Measurements from ENCODE around the gene ZNF445.
"Not testable (repeated sequence)": the region's sequence is repeated elsewhere in the genome, so short reads cannot be mapped to it uniquely, and the experiment has no call there.

The ZNF445 gene

GRCh38 chr3:44474886-44475285 is 2.6 kb downstream of the ZNF445 start:
- not testable (repeated sequence) for FAIRE-seq

- FAIRE-seq = no peak
These were observed 7.0 kb downstream of the ZNF445 start for GRCh38 chr3:44470430-44470829.

DNA sequence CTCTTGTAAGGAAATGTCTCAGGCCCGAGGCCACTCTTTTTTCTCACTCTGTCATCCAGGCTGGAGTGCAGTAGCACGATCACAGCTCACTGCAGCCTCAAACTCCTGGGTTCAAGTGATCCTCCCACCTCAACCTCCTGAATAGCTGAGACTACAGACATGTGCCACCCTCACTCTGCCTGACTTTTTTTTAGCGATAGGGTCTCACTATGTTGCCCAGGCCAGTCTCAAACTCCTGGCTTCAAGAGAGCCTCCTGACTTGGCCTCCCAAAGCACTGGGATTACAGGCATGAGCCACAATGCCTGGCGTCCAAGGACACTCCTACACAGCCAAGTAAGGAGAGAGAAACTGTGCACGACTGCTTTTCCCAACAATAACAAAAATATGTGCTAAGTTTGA is 7.6 kb downstream of the ZNF445 start:
- no peak for FAIRE-seq

DNA sequence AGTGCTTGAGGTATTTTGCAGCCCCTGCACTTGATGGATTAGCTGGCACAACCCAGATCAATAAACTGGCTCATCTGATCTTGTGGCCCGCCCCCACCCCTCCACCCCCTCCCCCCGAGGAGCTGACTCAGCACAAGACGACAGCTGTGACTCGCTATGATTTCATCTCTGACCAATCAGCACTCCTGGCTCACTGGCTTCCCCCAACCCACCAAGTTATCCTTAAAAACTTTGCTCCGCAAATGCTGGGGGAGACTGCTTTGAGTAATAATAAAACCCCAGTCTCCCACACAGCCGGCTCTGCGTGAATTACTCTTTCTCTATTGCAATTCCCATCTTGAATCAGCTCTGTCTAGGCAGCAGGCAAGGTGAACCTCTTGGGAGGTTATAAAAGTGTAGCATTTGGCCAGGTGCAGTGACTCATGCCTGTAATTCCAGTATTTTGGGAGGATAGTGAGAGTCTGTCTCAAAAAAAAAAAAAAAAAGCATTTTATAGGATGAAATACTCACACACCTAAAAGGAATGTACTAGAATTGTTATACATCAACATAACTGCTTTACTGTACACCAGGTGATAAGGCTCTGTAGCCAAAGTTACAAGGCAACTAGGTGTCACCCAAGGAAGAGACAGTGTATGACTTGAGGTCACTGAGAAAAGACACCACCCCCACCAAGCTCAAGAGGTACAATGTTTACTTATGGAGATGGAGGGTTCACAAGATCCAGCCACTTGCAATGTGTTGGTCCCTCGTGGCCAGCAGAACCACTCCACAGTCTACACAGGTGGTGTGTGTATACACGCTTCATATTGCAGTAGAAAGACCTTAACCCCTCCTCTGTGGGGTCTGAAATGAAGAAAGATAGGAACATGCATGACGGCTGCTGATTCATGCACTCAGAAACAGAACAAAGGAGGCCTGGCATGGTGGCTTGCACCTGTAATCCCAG is 8.6 kb downstream of the ZNF445 start:
- no peak for FAIRE-seq

GRCh38 chr3:44468099-44468537 is 9.4 kb downstream of the ZNF445 start:
- FAIRE-seq = not testable (repeated sequence)

GRCh38 chr3:44467241-44467640 is 10.2 kb downstream of the ZNF445 start:
- no peak for FAIRE-seq

- not testable (repeated sequence) for FAIRE-seq
These were observed 12.6 kb downstream of the ZNF445 start for GRCh38 chr3:44464920-44465319.

GRCh38 chr3:44464509-44464908 is 13.0 kb downstream of the ZNF445 start:
- FAIRE-seq = no peak

GRCh38 chr3:44460050-44460449 is 17.4 kb downstream of the ZNF445 start:
- not testable (repeated sequence) for FAIRE-seq

GRCh38 chr3:44455318-44455717 is 22.2 kb downstream of the ZNF445 start:
- FAIRE-seq = no peak

- no peak for FAIRE-seq
These were observed 23.2 kb downstream of the ZNF445 start for GRCh38 chr3:44454258-44454657.

- FAIRE-seq = no peak
These were observed 26.0 kb downstream of the ZNF445 start for GRCh38 chr3:44451441-44451840.

DNA sequence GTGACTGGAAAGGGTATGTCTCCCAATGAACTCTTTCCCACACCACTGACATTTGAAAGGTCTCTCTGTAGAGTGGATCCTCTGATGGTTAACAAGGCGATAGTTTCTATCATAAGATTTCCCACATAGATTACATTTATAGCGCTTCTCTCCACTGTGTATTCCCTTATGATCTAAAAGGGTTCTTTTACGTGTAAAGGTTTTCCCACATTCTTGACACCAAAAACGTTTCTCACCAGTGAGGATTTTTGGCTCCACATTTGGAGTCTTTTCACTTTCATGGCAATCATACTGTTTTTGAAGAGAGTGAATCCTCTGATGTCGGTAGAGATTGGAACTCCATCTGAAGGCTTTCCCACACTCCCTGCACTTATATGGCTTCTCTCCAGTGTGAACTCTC is 30.5 kb downstream of the ZNF445 start:
- FAIRE-seq = no peak

GRCh38 chr3:44445786-44446185 is 31.7 kb downstream of the ZNF445 start:
- no peak for FAIRE-seq

DNA sequence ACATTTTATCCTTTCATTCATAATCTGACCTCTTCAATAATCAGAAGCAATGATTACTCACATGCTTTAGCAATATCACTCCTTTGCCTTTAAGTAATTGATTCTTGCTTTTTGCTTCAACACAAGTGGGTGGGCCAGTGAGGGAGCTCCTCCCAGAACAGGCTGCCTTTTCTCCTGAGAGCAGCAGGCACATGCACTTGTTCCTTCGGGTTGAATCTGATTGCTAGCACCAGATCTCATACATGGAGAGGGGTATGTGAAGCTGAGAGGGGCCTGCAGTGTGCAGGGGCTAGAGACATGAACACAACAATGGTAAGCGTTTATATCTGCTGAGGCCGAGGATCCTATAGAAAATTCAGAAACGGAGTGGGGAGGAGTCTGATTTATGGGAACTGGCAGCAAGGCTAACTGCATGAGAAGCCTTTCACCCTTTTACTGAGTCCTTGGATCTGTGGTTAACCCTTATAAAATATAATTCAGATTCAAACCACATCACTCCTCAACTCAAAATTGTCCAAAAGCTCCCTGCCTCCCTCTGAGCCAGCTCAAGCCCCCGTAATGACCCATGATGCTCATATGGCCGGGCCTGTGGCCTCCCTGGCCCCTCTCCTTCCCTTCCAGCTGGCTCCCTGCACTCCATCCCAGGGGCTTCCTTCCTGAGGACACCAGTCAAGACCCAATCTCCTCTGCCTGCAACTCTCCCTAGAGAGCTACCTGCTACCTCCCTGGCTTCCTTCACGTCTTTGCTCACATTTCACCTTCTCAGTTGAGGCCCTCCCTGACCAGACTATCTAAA is 32.4 kb downstream of the ZNF445 start:
- FAIRE-seq = no peak

- FAIRE-seq = no peak
These were observed 33.0 kb downstream of the ZNF445 start for GRCh38 chr3:44444437-44444836.

DNA sequence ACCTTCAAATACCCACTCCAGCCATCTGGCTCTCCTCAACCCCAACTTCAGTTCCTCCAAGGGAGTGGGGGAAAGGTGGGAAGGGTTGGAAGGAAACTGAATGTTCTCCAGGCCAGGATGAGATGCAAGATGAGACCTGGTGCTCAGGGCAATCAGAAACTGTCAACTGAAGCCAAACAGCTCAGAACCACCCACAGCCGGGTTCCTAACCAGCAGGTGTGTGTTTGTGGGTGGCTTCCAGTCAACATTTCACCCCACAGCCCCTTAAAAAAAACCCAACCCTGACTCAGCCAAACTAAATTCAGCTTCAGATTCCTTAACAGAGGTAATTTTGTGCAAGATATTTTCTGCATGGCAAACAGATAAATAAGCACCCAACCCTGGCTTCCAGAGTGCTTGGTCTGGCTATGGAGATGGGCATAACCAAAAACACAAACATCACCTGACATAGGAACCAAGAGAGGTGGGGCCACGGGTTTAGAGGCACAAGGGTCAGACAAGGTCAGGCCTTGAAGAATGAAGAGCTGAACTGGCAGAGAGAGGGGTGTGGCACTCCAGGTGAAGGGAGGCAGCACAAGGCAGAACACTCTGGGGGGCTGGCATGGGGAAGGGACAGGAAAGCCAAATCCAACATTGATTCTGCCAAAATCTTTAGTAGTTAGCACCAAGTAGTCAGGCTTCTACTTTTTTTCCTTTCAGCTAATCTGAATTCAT is 34.7 kb downstream of the ZNF445 start:
- FAIRE-seq = no peak

DNA sequence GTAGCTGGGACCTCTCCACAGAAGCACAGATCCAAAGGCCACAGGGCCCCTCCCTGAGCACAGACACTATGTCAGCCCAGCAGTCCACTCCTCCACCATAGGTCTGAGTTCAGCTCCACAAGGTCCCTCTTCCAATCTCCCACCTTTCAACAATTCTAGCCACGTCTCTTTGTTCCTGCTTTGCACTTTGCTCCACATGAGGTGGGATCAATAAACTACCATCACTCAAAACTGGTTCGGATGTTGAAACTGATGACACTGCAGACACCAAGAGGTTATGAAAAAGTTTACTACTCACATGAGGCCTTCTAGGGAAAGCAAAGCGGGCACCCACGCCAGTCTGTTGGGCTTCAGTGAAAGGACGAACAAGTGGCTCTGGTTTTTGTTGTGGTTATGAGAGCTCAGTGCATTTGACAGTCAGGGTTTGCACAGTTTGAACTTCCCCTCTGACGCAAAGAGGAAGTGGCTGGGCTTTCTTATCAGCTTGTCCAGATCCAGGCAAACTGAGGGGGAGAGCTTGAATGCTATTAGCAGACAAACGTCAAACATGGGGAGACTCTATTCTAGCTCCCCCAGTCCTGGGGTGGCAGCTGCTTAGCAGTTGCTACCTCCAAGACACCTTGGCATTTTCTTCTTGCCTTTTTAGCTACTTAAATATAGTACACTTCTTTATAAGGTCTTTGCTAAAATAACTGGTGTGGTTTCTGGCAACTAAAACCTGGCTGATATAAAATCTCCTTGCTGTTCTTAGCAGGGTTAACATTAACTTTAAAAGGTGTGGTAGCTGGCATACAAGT is 37.8 kb downstream of the ZNF445 start:
- FAIRE-seq = no peak

DNA sequence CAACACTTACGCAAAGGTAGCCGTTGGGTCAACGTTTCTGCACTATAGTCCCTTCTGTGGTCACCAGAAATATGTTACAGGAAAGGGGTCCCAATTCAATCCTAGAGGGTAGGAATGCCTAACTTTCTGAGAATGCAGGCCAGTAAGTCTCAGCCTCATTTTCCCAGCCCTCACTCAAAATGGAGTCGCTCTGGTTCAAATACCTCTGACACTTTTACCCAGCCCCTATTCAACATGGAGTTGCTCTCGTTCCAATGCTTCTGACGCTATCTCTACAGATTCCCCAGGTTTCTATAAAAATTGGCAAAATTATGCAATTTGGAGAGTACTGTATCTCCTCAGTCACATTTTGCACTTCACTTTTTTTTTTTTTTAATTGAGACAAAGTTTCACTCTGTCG is 39.7 kb downstream of the ZNF445 start:
- FAIRE-seq = no peak

DNA sequence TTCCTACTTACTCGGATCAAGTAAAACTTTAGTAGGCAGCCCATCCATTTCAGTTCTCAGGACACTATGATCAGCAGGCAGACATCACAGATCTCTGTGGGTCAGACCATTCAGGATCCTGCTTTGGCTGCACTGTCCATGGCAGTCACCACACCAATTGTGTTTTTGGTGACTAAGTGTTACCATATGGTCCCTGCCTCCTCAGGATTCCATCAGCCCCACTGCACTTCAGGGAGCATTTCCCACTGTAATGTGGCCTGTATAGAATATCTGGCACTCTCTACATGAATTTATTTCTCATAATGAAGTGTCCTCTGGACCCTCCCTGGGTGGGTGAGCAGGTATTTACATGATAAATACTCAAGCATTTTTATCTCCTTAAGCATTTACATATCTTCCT is 41.3 kb downstream of the ZNF445 start:
- no peak for FAIRE-seq

- no peak for FAIRE-seq
These were observed 42.5 kb downstream of the ZNF445 start for GRCh38 chr3:44434834-44435510.

DNA sequence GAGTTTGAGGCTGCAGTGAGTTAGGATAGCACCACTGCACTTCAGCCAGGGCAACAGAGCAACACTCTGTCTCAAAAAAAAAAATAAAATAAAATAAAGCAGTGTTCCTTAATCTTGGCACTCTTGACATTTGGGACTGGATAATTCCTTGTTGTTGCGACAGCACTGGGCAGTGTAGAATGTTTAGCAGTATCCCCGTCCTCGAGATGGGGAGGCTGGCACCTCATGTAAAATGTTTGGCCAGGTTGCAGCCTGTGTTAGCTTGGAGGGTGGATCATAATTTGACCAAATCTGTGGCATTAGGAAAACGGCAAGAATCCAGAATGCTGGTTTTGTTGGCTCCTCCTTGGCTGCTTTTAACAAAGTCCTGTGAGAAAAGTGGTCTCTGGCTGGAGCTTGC is 47.0 kb downstream of the ZNF445 start:
- no peak for FAIRE-seq
